GM23338 (cell line): ENCODE data around the gene DAO. TPM values are rescaled to one million over a fixed set of nuclear protein-coding genes. Genes with fewer than 3 reads are reported as not detected.

ENCODE experiments used
- JUNB ChIP-seq: IDR thresholded peaks from one replicate; pipeline ENCODE4 v1.6.1; 2016; ENCODE audit warnings: antibody characterized with exemption; ENCODE audit not compliant: unreplicated experiment
- POLR2AphosphoS5 ChIP-seq: IDR thresholded peaks from 2 replicates; pipeline ENCODE4 v1.6.1; 2016; ENCODE audit warnings: antibody characterized with exemption, low read depth
- ZNF114 ChIP-seq: fragments of 250-450 bp; sonication (Bioruptor Pico); IDR thresholded peaks from 2 replicates; pipeline ENCODE4 v1.5.0; 2020; ENCODE audit warnings: mild to moderate bottlenecking, moderate library complexity
- polyA plus RNA-seq: library from polyadenylated mRNA; unstranded; fragments of >200 nt; fragmentation: Nextera tagmentation; extraction: Ambion mirVana; gene quantifications from 2 replicates; pipeline ENCODE4 v1.2.1, GENCODE V29; 2016
- total RNA-seq: library from RNA; depleted of rRNA; stranded (reverse); fragments of >200 nt; shearing (Covaris generic); gene quantifications from 2 replicates; pipeline ENCODE4 v1.2.3, GENCODE V29; 2014
- TF ChIP-seq, protein P1 (sequence below): fragments of 250-450 bp; sonication (Bioruptor Pico); IDR thresholded peaks from 2 replicates; pipeline ENCODE4 v1.5.0; 2020; ENCODE audit warnings: mild to moderate bottlenecking, moderate library complexity
- TF ChIP-seq, protein P2 (sequence below): IDR thresholded peaks from one replicate; pipeline ENCODE4 v1.6.1; 2018; ENCODE audit warnings: antibody characterized with exemption; ENCODE audit not compliant: unreplicated experiment
- TF ChIP-seq, protein P3 (sequence below): IDR thresholded peaks from 2 replicates; pipeline ENCODE4 v1.6.1; 2016; ENCODE audit warnings: antibody characterized with exemption
- TF ChIP-seq, protein P4 (sequence below), 2 experiments: fragments of 200-600 bp in 1 of 2; sonication (generic) in 1 of 2; conservative IDR thresholded peaks; 2 replicates each; pipeline versions ENCODE4 v1.5.1 to v1.6.1; 2016 to 2017; ENCODE audit warnings: antibody characterized with exemption in 2 of 2, low read depth in 2 of 2, mild to moderate bottlenecking in 2 of 2, moderate library complexity in 1 of 2

Gene DAO
- total and polyA plus RNA-seq, 2 experiments from 2014 or later: not detected

DNA sequence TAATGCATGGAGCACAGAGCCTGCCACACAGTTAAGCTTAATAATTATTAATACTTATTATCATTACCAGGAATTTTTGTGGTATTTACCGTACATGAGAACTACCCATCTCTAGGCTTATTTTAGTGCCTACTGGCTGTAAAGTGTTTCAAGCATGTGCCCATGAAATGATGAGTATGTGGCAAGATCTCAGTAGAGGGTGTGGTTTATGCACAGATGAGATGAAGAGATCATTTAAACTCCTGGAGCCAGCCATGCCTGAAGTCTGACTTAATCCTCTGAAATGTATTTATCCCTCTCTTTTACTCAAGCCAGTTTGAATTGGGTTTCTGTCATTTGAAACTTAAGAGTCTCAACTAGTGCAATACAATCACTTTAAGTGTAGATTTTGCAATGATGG lies 60.2 kb downstream of the DAO start (continued):
- TF ChIP-seq, protein P1, sequence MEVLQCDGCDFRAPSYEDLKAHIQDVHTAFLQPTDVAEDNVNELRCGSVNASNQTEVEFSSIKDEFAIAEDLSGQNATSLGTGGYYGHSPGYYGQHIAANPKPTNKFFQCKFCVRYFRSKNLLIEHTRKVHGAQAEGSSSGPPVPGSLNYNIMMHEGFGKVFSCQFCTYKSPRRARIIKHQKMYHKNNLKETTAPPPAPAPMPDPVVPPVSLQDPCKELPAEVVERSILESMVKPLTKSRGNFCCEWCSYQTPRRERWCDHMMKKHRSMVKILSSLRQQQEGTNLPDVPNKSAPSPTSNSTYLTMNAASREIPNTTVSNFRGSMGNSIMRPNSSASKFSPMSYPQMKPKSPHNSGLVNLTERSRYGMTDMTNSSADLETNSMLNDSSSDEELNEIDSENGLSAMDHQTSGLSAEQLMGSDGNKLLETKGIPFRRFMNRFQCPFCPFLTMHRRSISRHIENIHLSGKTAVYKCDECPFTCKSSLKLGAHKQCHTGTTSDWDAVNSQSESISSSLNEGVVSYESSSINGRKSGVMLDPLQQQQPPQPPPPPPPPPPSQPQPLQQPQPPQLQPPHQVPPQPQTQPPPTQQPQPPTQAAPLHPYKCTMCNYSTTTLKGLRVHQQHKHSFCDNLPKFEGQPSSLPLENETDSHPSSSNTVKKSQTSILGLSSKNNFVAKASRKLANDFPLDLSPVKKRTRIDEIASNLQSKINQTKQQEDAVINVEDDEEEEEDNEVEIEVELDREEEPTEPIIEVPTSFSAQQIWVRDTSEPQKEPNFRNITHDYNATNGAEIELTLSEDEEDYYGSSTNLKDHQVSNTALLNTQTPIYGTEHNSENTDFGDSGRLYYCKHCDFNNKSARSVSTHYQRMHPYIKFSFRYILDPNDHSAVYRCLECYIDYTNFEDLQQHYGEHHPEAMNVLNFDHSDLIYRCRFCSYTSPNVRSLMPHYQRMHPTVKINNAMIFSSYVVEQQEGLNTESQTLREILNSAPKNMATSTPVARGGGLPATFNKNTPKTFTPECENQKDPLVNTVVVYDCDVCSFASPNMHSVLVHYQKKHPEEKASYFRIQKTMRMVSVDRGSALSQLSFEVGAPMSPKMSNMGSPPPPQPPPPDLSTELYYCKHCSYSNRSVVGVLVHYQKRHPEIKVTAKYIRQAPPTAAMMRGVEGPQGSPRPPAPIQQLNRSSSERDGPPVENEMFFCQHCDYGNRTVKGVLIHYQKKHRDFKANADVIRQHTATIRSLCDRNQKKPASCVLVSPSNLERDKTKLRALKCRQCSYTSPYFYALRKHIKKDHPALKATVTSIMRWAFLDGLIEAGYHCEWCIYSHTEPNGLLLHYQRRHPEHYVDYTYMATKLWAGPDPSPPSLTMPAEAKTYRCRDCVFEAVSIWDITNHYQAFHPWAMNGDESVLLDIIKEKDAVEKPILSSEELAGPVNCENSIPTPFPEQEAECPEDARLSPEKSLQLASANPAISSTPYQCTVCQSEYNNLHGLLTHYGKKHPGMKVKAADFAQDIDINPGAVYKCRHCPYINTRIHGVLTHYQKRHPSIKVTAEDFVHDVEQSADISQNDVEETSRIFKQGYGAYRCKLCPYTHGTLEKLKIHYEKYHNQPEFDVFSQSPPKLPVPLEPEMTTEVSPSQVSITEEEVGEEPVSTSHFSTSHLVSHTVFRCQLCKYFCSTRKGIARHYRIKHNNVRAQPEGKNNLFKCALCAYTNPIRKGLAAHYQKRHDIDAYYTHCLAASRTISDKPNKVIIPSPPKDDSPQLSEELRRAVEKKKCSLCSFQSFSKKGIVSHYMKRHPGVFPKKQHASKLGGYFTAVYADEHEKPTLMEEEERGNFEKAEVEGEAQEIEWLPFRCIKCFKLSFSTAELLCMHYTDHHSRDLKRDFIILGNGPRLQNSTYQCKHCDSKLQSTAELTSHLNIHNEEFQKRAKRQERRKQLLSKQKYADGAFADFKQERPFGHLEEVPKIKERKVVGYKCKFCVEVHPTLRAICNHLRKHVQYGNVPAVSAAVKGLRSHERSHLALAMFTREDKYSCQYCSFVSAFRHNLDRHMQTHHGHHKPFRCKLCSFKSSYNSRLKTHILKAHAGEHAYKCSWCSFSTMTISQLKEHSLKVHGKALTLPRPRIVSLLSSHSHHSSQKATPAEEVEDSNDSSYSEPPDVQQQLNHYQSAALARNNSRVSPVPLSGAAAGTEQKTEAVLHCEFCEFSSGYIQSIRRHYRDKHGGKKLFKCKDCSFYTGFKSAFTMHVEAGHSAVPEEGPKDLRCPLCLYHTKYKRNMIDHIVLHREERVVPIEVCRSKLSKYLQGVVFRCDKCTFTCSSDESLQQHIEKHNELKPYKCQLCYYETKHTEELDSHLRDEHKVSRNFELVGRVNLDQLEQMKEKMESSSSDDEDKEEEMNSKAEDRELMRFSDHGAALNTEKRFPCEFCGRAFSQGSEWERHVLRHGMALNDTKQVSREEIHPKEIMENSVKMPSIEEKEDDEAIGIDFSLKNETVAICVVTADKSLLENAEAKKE (CRISPR knock-in tag): no peak
- TF ChIP-seq, protein P2, sequence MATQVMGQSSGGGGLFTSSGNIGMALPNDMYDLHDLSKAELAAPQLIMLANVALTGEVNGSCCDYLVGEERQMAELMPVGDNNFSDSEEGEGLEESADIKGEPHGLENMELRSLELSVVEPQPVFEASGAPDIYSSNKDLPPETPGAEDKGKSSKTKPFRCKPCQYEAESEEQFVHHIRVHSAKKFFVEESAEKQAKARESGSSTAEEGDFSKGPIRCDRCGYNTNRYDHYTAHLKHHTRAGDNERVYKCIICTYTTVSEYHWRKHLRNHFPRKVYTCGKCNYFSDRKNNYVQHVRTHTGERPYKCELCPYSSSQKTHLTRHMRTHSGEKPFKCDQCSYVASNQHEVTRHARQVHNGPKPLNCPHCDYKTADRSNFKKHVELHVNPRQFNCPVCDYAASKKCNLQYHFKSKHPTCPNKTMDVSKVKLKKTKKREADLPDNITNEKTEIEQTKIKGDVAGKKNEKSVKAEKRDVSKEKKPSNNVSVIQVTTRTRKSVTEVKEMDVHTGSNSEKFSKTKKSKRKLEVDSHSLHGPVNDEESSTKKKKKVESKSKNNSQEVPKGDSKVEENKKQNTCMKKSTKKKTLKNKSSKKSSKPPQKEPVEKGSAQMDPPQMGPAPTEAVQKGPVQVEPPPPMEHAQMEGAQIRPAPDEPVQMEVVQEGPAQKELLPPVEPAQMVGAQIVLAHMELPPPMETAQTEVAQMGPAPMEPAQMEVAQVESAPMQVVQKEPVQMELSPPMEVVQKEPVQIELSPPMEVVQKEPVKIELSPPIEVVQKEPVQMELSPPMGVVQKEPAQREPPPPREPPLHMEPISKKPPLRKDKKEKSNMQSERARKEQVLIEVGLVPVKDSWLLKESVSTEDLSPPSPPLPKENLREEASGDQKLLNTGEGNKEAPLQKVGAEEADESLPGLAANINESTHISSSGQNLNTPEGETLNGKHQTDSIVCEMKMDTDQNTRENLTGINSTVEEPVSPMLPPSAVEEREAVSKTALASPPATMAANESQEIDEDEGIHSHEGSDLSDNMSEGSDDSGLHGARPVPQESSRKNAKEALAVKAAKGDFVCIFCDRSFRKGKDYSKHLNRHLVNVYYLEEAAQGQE: no peak
- TF ChIP-seq POLR2AphosphoS5: no peak
- TF ChIP-seq, protein P3, sequence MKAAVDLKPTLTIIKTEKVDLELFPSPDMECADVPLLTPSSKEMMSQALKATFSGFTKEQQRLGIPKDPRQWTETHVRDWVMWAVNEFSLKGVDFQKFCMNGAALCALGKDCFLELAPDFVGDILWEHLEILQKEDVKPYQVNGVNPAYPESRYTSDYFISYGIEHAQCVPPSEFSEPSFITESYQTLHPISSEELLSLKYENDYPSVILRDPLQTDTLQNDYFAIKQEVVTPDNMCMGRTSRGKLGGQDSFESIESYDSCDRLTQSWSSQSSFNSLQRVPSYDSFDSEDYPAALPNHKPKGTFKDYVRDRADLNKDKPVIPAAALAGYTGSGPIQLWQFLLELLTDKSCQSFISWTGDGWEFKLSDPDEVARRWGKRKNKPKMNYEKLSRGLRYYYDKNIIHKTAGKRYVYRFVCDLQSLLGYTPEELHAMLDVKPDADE: no peak
- TF ChIP-seq, protein P4, sequence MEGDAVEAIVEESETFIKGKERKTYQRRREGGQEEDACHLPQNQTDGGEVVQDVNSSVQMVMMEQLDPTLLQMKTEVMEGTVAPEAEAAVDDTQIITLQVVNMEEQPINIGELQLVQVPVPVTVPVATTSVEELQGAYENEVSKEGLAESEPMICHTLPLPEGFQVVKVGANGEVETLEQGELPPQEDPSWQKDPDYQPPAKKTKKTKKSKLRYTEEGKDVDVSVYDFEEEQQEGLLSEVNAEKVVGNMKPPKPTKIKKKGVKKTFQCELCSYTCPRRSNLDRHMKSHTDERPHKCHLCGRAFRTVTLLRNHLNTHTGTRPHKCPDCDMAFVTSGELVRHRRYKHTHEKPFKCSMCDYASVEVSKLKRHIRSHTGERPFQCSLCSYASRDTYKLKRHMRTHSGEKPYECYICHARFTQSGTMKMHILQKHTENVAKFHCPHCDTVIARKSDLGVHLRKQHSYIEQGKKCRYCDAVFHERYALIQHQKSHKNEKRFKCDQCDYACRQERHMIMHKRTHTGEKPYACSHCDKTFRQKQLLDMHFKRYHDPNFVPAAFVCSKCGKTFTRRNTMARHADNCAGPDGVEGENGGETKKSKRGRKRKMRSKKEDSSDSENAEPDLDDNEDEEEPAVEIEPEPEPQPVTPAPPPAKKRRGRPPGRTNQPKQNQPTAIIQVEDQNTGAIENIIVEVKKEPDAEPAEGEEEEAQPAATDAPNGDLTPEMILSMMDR (conservative IDR thresholded peaks at IDR 0.05; ENCODE audit: low read depth in 2 of 2): no peak
- no peak for TF ChIP-seq JUNB
- no peak for TF ChIP-seq ZNF114 (CRISPR knock-in tag)
